ENCODE data around the gene RNF133. TPM values are rescaled to one million over a fixed set of nuclear protein-coding genes. Genes with fewer than 3 reads are reported as not detected.

RNF133 gene
- total RNA-seq, 1 experiment from 2014 or later: 4.9 TPM

DNA sequence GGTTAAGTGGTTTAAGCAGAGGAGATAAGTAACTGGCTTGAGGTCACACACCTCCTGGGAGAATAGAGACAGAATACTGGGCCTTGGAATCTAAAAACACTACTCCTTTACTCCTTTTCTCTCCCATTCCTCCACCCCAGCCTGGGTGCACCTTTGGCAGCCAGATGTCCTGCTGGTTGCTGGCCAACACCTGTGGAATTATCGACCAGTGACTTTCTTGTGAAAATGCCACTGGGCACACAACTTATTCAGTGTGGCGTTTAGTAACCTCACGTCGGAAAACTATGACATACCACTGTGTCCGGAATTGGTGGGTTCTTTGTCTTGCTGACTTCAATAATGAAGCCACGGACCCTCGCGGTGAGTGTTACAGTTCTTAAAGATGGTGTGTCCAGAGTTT lies 26.4 kb downstream of the RNF133 start:
- DNase-seq (ENCODE audit: low spot score): no peak
- CTCF ChIA-PET: no interaction called here
- no TSS peak for BruUV-seq (replicated peaks)
- Histone ChIP-seq H3K36me3 (ENCODE audit: insufficient read depth, low read length, poor library complexity, severe bottlenecking) (no peaks in the 10 kb centered on the region), H3K27ac (ENCODE audit: low read depth, low read length, poor library complexity, severe bottlenecking) (no peak overlapping the region), H3K9me3 (ENCODE audit: low read depth, low read length, poor library complexity, severe bottlenecking) (no peaks in the 10 kb centered on the region), H3K27me3 (replicated peaks; ENCODE audit: insufficient read depth, low read depth, low read length, poor library complexity) (no peaks in the 10 kb centered on the region), H3K4me1 (ENCODE audit: insufficient read depth, low read length, poor library complexity, severe bottlenecking) (peaks cover 6% of the 10 kb centered on the region), H3K4me3 (ENCODE audit: low read depth, low read length, poor library complexity, severe bottlenecking) (no peak overlapping the region)
- intact Hi-C loops (cut with micrococcal nuclease; ENCODE audit: unreplicated experiment): no loop called here
- POLR2A ChIA-PET (ENCODE audit: low non-redundant PET): no interaction called here
- TF ChIP-seq EZH2 (IDR thresholded peaks at IDR 0.05; ENCODE audit: borderline replicate concordance, low read depth, low read length, poor library complexity, severe bottlenecking): no peak
- TF ChIP-seq, protein P1, sequence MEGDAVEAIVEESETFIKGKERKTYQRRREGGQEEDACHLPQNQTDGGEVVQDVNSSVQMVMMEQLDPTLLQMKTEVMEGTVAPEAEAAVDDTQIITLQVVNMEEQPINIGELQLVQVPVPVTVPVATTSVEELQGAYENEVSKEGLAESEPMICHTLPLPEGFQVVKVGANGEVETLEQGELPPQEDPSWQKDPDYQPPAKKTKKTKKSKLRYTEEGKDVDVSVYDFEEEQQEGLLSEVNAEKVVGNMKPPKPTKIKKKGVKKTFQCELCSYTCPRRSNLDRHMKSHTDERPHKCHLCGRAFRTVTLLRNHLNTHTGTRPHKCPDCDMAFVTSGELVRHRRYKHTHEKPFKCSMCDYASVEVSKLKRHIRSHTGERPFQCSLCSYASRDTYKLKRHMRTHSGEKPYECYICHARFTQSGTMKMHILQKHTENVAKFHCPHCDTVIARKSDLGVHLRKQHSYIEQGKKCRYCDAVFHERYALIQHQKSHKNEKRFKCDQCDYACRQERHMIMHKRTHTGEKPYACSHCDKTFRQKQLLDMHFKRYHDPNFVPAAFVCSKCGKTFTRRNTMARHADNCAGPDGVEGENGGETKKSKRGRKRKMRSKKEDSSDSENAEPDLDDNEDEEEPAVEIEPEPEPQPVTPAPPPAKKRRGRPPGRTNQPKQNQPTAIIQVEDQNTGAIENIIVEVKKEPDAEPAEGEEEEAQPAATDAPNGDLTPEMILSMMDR (conservative IDR thresholded peaks at IDR 0.05; ENCODE audit: low read depth, low read length): no peak

DNA sequence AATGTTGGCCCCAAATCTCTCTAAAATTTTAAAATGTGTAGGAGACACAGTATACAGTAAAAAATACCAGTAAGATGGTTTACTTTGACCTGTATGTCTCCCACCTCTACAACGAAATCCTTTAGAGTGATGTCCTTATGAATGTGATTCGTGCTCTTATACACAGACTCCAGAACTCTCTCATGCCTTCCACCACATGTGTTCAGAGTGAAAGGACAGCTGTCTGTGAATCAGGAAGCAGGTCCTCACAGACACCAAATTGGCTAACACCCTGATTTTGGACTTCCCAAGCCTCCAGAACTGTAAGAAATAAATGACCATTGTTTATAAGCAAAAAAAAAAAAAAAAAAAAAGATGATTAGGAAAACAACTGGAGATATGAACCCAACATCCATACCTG lies 35.2 kb downstream of the RNF133 start:
- H3K27ac ChIP-seq (ENCODE audit: low read depth, low read length, poor library complexity, severe bottlenecking): no peak overlapping the region
- no peaks in the 10 kb centered on the region for H3K36me3 ChIP-seq (ENCODE audit: insufficient read depth, low read length, poor library complexity, severe bottlenecking)
- BruUV-seq (replicated peaks): no TSS peak
- intact Hi-C loops (cut with micrococcal nuclease; ENCODE audit: unreplicated experiment): no loop called here
- ChIA-PET CTCF (no interaction called here), POLR2A (ENCODE audit: low non-redundant PET) (no interaction called here)
- TF ChIP-seq, protein P1 (conservative IDR thresholded peaks at IDR 0.05; ENCODE audit: low read depth, low read length): no peak
- no peak for TF ChIP-seq EZH2 (IDR thresholded peaks at IDR 0.05; ENCODE audit: borderline replicate concordance, low read depth, low read length, poor library complexity, severe bottlenecking)
- no peak overlapping the region for H3K4me3 ChIP-seq (ENCODE audit: low read depth, low read length, poor library complexity, severe bottlenecking)
- no peak for DNase-seq (ENCODE audit: low spot score)
- no peaks in the 10 kb centered on the region for H3K27me3 ChIP-seq (replicated peaks; ENCODE audit: insufficient read depth, low read depth, low read length, poor library complexity)
- H3K9me3 ChIP-seq (ENCODE audit: low read depth, low read length, poor library complexity, severe bottlenecking): no peaks in the 10 kb centered on the region
- H3K4me1 ChIP-seq (ENCODE audit: insufficient read depth, low read length, poor library complexity, severe bottlenecking): no peaks in the 10 kb centered on the region

DNA sequence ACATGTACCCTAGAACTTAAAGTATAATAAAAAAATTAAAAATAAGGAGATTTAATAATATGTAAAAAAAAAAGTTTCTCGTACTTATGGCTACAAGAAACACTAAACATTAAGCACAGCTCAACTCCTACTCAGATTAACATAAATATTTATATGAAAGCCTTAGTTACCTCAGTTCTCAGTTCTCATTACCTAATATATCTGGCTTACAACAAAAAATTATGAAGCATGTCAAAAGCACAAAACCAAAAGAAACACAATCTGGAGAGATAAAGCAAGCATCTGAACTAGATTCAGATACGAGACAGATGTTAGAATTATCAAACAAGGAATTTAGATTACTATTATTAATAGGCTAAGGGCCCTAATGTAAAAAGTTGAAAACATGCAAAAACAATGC lies 40.1 kb downstream of the RNF133 start:
- DNase-seq (ENCODE audit: low spot score): no peak
- ChIA-PET CTCF (no interaction called here), POLR2A (ENCODE audit: low non-redundant PET) (no interaction called here)
- Histone ChIP-seq H3K36me3 (ENCODE audit: insufficient read depth, low read length, poor library complexity, severe bottlenecking) (no peaks in the 10 kb centered on the region), H3K4me1 (ENCODE audit: insufficient read depth, low read length, poor library complexity, severe bottlenecking) (no peaks in the 10 kb centered on the region), H3K9me3 (ENCODE audit: low read depth, low read length, poor library complexity, severe bottlenecking) (no peaks in the 10 kb centered on the region), H3K4me3 (ENCODE audit: low read depth, low read length, poor library complexity, severe bottlenecking) (no peak overlapping the region), H3K27me3 (replicated peaks; ENCODE audit: insufficient read depth, low read depth, low read length, poor library complexity) (no peaks in the 10 kb centered on the region), H3K27ac (ENCODE audit: low read depth, low read length, poor library complexity, severe bottlenecking) (no peak overlapping the region)
- intact Hi-C loops (cut with micrococcal nuclease; ENCODE audit: unreplicated experiment): no loop called here
- TF ChIP-seq, protein P1 (conservative IDR thresholded peaks at IDR 0.05; ENCODE audit: low read depth, low read length): no peak
- TF ChIP-seq EZH2 (IDR thresholded peaks at IDR 0.05; ENCODE audit: borderline replicate concordance, low read depth, low read length, poor library complexity, severe bottlenecking): no peak
- no TSS peak for BruUV-seq (replicated peaks)

Measured in A673 (cell line).